GM19043 (cell line): ENCODE results near the gene GDPD5.

Source experiments
- ATAC-seq: cut with Tn5 transposase; IDR thresholded peaks from one replicate; pipeline ENCODE4 v1.9.1; 2021; ENCODE audit warnings: low read depth; ENCODE audit not compliant: unreplicated experiment

The GDPD5 gene

GRCh38 chr11:75536786-75537641 lies 11.3 kb upstream of the GDPD5 start:
- ATAC-seq = peak; percentile 79

DNA sequence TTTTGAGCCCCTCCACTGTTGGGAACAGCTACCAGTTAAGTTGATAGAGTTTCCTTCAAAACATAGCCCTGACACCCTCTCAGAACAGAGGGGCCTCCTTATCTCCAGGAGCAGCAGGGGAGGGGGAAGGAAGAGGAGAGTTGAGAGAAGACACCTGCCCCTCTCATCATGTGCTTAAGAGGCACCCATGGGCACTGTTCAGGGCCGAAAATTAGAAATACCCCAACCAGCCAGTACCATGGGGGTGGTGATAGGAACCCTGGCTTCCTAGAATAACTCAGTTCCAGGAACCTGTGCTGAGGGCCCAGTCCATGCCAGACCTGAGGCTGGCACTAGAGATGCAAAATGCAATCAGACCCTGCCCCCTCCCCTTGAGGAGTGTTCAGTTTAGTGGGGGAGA lies 9.3 kb upstream of the GDPD5 start:
- ATAC-seq = no peak

- no peak for ATAC-seq
Measured at GRCh38 chr11:75534259-75535069, 8.7 kb upstream of the GDPD5 start.

GRCh38 chr11:75533896-75534258 lies 8.1 kb upstream of the GDPD5 start:
- no peak for ATAC-seq

DNA sequence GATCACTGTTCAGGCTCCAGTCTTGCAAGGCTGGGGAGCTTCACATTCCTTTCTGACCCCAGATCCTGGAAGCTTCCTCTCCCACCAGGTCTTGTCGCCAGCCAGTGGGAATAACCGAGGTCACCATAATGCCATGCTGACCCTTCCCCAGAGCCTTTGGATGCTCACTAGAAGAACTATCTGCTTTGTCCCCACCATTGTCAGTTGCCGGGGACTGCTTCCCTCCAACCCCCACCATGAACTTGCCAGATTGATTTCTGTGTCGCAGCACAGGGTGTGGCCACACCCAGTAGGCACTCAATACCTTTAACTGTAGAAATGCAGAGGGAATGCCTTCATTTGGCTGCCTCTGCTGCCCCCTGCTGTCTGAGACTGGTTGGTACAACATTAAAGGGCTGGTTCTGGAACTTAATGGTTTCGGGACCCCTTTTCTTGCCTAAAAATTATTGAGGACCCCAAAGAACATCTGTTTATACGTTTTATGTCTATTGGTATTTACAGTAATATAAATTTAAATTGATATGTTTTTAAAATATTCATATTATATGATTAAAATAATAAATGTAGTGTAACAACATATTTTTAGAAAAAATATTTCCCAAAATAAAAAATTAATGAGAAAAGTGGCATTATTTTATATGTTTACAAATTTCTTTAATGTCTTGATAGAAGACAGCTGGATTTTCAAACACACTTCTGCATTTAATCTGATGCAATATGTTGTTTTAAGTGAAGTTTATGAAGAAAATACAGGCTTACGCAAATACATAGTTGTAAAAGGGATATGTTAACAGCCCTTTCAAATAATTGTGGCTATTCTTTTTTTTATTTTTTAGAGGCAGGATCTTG lies 6.7 kb upstream of the GDPD5 start:
- no peak for ATAC-seq

DNA sequence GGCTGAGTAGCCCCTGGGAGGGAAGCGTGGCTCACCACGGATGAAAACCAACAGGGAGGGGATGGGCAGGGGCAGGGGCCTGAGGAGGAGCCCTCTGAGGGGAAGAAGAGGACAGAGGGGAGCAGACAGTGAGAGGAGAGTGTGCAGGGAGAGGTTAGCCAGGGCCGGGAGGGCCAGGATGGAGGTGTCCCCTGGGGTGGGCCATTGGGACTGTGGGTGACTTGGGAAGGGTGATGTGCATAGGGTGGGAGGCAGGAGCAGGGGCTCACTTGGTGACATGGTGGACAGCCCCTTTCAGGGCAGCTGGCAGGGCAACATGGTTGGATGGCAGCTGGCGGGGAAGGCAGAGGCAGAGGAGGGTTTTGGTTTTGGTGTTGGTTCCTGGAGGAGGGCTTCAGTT lies 5.6 kb upstream of the GDPD5 start:
- no peak for ATAC-seq

GRCh38 chr11:75530577-75530976 lies 4.8 kb upstream of the GDPD5 start:
- ATAC-seq = no peak

DNA sequence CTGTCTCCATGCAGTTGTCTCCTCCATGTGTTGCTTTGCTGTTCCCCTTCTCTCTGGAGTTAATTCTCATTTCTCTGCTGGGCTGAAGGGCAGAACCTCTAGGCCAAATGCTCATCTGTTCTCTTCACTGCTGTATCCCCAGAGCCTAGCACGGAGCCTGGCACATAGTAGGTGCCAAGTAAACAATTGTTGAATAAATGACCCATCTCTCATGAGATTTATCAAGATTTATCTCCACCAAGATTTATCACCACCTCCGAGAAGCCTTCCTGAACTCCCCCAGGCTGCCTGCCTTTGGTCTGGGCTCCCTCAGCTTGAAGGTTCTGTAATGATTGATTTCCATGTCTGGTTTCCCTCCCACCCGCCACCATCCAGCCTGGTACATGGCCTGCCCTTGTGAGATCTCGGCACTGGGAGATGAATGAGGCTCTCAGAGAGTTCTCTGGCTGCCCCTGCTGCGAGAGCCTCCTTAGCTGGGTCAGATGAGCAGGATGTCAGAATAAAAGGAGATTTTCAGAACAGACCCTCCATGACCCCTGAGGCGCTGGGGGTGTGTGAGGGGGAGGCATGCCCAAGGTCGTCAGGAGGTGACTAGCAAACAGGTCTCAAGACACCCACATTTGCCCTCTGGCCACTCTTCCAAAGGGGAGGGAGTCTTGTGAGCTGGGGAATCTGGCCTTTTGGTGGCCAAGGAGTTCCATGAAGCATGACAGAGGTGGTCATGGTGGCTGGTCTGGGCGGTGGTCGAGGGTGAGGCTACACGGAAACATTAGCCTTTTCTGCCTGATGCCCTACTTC lies 2.4 kb upstream of the GDPD5 start:
- ATAC-seq = no peak

GRCh38 chr11:75527130-75527529 lies 1.4 kb upstream of the GDPD5 start:
- ATAC-seq = no peak

DNA sequence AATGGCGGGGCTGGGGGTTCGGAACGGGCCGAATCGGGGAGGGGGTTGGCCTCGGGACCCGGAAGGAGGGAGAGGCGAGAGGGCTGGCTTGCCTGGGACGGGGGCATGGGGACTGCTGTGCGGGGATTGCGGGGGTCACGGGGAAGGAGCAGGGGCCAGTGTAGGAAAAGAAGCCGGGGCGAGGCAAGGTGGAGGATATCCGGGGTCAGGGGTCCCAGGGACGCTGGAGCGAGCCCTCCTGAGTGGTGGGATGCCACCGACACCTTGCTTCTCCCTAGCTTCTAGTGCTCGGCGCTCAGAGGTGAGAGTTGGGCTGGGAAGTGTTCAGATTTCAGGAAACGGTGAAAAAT lies 426 bp upstream of the GDPD5 start:
- no peak for ATAC-seq

DNA sequence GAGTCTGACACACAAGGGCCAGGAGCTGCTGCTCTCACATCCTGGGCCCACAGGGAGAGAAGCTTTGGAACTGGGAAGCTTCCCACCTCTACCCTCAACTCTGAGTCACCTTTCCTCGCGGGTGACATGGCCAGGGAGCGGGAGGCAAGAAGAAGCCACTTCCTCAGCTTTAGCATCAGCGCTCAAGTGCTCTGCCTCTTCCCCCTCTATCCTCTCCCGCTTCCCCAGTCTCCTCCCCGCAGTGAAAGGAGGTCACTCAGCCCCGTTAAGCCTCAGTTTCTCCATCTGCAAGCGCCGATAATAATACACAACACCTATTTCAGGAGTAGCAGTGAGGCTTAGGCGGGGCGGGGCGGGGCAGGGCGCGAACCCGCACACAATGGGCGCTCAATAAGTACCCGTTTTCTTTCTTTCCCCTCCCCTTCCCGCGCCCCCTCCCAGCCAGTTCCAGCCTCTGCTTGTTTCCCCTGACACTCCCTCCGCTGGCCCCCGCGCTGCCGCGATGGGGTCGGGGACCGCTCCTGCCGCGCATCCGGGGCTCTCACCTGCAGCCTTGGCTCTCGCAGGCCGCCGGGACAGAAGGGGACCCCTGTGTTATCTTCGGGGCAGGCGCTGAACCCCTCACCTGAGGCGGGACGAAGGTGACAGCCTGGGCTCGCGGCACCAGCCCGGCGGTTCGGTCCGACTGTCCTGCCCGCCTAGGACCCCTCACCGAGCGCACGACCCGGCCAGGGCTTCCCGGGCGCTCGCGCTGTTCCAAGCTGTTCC lies 892 bp downstream of the GDPD5 start:
- no peak for ATAC-seq

DNA sequence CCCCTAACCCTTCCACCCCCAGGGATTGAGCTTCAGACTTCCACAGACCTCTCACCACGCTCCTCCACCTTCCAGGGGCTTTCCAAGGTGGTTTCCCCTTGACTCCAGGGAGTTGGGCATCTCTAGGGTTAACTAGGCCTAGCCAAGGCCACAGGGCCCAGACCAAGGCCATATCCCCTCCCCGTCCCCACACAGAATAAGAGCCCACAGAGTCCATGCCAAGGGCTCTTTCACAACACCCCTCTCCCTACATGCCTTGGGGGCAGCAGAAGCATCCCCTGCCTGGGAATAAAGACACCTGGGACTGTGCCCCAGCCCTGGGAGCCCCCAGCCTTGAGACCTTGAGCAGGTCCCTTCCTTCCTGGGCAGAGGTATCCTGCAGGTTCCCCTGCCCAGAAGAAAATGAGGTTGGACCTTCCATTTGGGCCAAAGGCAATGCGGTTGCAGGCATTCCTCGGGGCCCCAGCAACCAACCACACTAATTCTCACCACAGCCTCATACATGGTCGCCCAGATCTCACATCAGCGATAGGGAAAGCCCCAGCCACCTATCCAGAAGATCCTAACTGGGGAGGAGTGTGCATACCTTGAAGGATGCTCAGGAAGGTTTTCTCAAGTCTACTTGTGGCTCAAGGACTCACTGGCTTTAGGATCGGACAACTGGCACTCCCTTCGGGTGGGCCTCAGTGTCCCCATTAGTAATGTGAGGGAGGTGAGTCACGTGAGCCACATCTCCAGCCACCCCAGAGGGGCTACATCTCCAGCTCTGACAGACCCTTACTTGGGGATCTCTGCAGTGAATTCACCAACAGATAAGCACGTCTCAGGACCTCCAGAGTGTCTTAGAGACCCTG lies 1.7 kb downstream of the GDPD5 start:
- ATAC-seq = no peak

DNA sequence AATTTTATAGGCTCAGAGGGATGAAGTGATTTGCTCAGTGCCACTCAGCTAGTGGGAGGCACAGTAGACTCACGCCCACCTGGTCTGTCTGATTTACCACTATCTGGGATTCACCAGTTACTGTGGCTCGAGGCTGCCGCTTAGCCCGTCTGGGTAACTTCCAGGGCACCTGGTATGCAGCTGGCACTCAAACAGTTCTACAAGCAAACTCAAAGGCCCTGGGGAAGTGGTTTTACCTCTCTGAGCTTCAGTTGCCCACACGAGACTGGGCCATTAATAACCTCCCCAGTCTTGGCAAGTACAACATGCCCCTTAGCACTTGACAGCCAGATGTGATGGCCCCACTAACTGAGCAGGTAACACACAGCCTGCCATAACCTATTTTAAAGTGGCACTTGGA lies 2.6 kb downstream of the GDPD5 start:
- ATAC-seq = no peak

GRCh38 chr11:75522286-75523044 lies 3.3 kb downstream of the GDPD5 start:
- ATAC-seq = no peak

GRCh38 chr11:75520688-75521087 lies 5.1 kb downstream of the GDPD5 start:
- ATAC-seq = no peak

DNA sequence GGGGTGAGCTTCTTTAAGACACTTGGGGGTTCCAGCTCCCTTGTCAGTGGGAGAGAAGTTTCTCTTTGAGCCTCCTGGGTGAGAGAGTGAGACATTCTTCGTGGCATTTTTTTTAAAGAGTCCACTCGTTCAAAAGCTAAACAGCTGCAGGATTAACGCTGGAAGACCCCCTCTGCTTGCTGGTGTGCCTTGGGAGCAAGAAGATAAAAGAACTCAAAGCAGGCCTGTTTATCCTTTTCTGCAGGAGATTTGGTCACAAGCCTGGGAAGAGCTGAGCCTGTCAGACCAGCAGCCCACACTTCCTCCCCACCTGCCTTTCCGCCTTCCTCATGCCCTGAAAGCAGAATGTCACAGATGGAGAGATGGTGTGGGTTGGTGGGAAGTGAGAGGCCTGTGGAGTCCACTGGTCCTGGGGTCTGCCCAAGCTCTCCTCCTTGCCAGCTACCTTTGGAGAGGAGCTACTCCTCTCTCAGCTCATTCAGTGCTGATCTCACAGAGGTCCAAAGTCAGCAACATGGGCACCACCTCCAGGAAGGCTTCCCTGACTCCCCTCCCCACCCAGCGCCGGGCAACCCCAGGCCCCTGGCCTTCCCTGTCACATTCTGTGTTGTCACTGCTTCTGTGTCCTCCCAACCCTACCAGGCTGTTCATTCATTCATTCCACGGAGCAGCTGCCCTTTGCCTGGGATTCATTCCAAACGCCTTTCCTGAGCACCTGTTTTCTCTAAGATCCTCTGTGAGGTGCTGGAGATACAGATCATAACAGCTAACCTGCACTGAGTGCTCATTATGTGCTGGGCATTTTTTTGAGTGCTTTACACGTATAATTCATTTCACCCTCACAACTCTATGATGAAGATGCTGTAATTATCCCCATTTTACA lies 6.7 kb downstream of the GDPD5 start:
- no peak for ATAC-seq

GRCh38 chr11:75518204-75518549 lies 7.6 kb downstream of the GDPD5 start:
- no peak for ATAC-seq
